H9 (cell line): ENCODE measurements around the gene SRSF4. TPM values are rescaled to one million over a fixed set of nuclear protein-coding genes. Genes with fewer than 3 reads are reported as not detected.

ENCODE experiments used
- DNase-seq: peaks from one replicate; pipeline ENCODE4 v3.0.0-alpha.2; 2017
- H2AFZ ChIP-seq: one replicate; pipeline ENCODE4 v1.6.1; 2013; ENCODE audit warnings: mild to moderate bottlenecking, low read length, control low read depth, moderate library complexity
- H2AK5ac ChIP-seq: 2 replicates; pipeline ENCODE4 v1.6.1; 2013; ENCODE audit warnings: low read length, control low read depth, mixed read lengths; ENCODE audit not compliant: insufficient read length
- H2BK120ac ChIP-seq: one replicate; pipeline ENCODE4 v1.6.1; 2013; ENCODE audit warnings: low read depth, mild to moderate bottlenecking, low read length, control low read depth, inconsistent platforms; ENCODE audit not compliant: poor library complexity, severe bottlenecking
- H2BK12ac ChIP-seq: 2 replicates; pipeline ENCODE4 v1.6.1; 2013; ENCODE audit warnings: low read length, control low read depth, mixed read lengths, low read depth; ENCODE audit not compliant: insufficient read length
- H2BK15ac ChIP-seq: 2 replicates; pipeline ENCODE4 v1.6.1; 2013; ENCODE audit warnings: low read depth, low read length, control low read depth
- H2BK20ac ChIP-seq: one replicate; pipeline ENCODE4 v1.6.1; 2013; ENCODE audit warnings: low read depth, mild to moderate bottlenecking, low read length, control low read depth, inconsistent platforms; ENCODE audit not compliant: poor library complexity, severe bottlenecking
- H2BK5ac ChIP-seq: 2 replicates; pipeline ENCODE4 v1.6.1; 2013; ENCODE audit warnings: low read length, control low read depth, mixed read lengths; ENCODE audit not compliant: insufficient read length
- H3K14ac ChIP-seq: 2 replicates; pipeline ENCODE4 v1.6.1; 2013; ENCODE audit warnings: low read length, control low read depth; ENCODE audit not compliant: insufficient read depth
- H3K18ac ChIP-seq: 2 replicates; pipeline ENCODE4 v1.6.1; 2013; ENCODE audit warnings: low read depth, mild to moderate bottlenecking, mixed read lengths, low read length, control low read depth; ENCODE audit not compliant: insufficient read length
- H3K23ac ChIP-seq: 2 replicates; pipeline ENCODE4 v1.6.1; 2013; ENCODE audit warnings: low read length, control low read depth, mixed read lengths, low read depth; ENCODE audit not compliant: insufficient read length
- H3K23me2 ChIP-seq: 2 replicates; pipeline ENCODE4 v1.6.1; 2013; ENCODE audit warnings: low read depth, mild to moderate bottlenecking, mixed read lengths, low read length, control low read depth; ENCODE audit not compliant: insufficient read length, poor library complexity, severe bottlenecking
- H3K27ac ChIP-seq: 2 replicates; pipeline ENCODE4 v1.5.1; 2013; ENCODE audit warnings: low read length, control low read depth, mixed read lengths, low read depth; ENCODE audit not compliant: insufficient read length
- H3K27me3 ChIP-seq: 2 replicates; pipeline ENCODE4 v1.6.1; 2013; ENCODE audit warnings: low read length, control low read depth, inconsistent platforms; ENCODE audit not compliant: insufficient read depth
- H3K4ac ChIP-seq: 2 replicates; pipeline ENCODE4 v1.6.1; 2013; ENCODE audit warnings: low read depth, mild to moderate bottlenecking, control low read depth, inconsistent platforms, low read length, moderate library complexity
- H3K4me1 ChIP-seq: 2 replicates; pipeline ENCODE4 v1.6.1; 2013; ENCODE audit warnings: low read length, control low read depth, inconsistent platforms; ENCODE audit not compliant: insufficient read depth
- H3K4me2 ChIP-seq: 2 replicates; pipeline ENCODE4 v1.6.1; 2013; ENCODE audit warnings: low read length, control low read depth, mixed read lengths; ENCODE audit not compliant: insufficient read length, insufficient read depth
- H3K56ac ChIP-seq: 2 replicates; pipeline ENCODE4 v1.6.1; 2013; ENCODE audit warnings: low read depth, mild to moderate bottlenecking, mixed read lengths, low read length, control low read depth; ENCODE audit not compliant: insufficient read length
- H3K79me1 ChIP-seq: 2 replicates; pipeline ENCODE4 v1.6.1; 2013; ENCODE audit warnings: low read depth, mild to moderate bottlenecking, moderate library complexity, low read length, control low read depth, inconsistent platforms; ENCODE audit not compliant: insufficient read depth, poor library complexity, severe bottlenecking
- H3K79me2 ChIP-seq: 2 replicates; pipeline ENCODE4 v1.6.1; 2013; ENCODE audit warnings: low read length, control low read depth, inconsistent platforms; ENCODE audit not compliant: insufficient read depth
- H3K9ac ChIP-seq: 2 replicates; pipeline ENCODE4 v1.6.1; 2013; ENCODE audit warnings: low read length, control low read depth, mixed read lengths; ENCODE audit not compliant: insufficient read length; ENCODE audit errors: extremely low read depth
- H3K9me3 ChIP-seq: one replicate; pipeline ENCODE4 v1.6.1; 2013; ENCODE audit warnings: low read depth, low read length, inconsistent platforms; ENCODE audit not compliant: control insufficient read depth
- H3T11ph ChIP-seq: one replicate; pipeline ENCODE4 v1.6.1; 2013; ENCODE audit warnings: mild to moderate bottlenecking, low read length, control low read depth, inconsistent platforms
- H4K20me1 ChIP-seq: one replicate; pipeline ENCODE4 v1.6.1; 2013; ENCODE audit not compliant: control insufficient read depth, insufficient read length, insufficient read depth
- H4K5ac ChIP-seq: 2 replicates; pipeline ENCODE4 v1.6.1; 2013; ENCODE audit warnings: low read depth, mild to moderate bottlenecking, mixed read lengths, low read length, control low read depth; ENCODE audit not compliant: insufficient read length
- H4K8ac ChIP-seq: replicated peaks from 2 replicates; pipeline ENCODE4 v1.6.1; 2013; ENCODE audit warnings: low read length, control low read depth, mixed read lengths, low read depth; ENCODE audit not compliant: insufficient read length
- H4K91ac ChIP-seq: 2 replicates; pipeline ENCODE4 v1.6.1; 2013; ENCODE audit warnings: low read depth, mild to moderate bottlenecking, moderate library complexity, mixed read lengths, low read length, control low read depth; ENCODE audit not compliant: insufficient read length
- H3K27ac Mint-ChIP-seq, 3 experiments: 2 replicates in 2 of 3; 3 replicates in 1 of 3; pipeline ENCODE4 v1.8.0; 2020 to 2021; ENCODE audit warnings: mixed read lengths in 3 of 3, mild to moderate bottlenecking in 1 of 3, moderate library complexity in 1 of 3
- H3K27me3 Mint-ChIP-seq: 2 replicates; pipeline ENCODE4 v1.8.0; 2021; ENCODE audit warnings: low read depth, mild to moderate bottlenecking, moderate library complexity, mixed read lengths
- H3K36me3 Mint-ChIP-seq, 3 experiments: 2 replicates in 2 of 3; 3 replicates in 1 of 3; pipeline ENCODE4 v1.8.0; 2020 to 2021; ENCODE audit warnings: low read depth in 3 of 3, mixed read lengths in 3 of 3; ENCODE audit not compliant: insufficient read depth in 1 of 3
- H3K4me1 Mint-ChIP-seq, 2 experiments: 2 replicates each; pipeline ENCODE4 v1.8.0; 2020; ENCODE audit warnings: mixed read lengths in 2 of 2
- H3K4me3 Mint-ChIP-seq, 2 experiments: 2 replicates in 1 of 2; 3 replicates in 1 of 2; pipeline ENCODE4 v1.8.0; 2020 to 2021; ENCODE audit warnings: mild to moderate bottlenecking in 2 of 2, mixed read lengths in 2 of 2, moderate library complexity in 1 of 2
- H3K9me3 Mint-ChIP-seq, 2 experiments: 2 replicates in 1 of 2; 3 replicates in 1 of 2; pipeline ENCODE4 v1.8.0; 2020; ENCODE audit warnings: mild to moderate bottlenecking in 2 of 2, mixed read lengths in 2 of 2, moderate library complexity in 1 of 2
- CTCF ChIP-seq: fragments of 200-600 bp; sonication (generic); conservative IDR thresholded peaks from 3 replicates; pipeline ENCODE4 v1.8.0; 2021; ENCODE audit warnings: antibody characterized with exemption, mild to moderate bottlenecking
- WGBS: extraction: QIAGEN DNeasy Blood & Tissue Kit; methylation state at CpG from one replicate; pipeline ENCODE4 v1.1.7; 2013; ENCODE audit warnings: missing lambda C conversion rate, low lambda C conversion rate, mixed read lengths; ENCODE audit not compliant: insufficient read length; ENCODE audit errors: extremely low coverage; 5-methylcytosine and 5-hydroxymethylcytosine counted together
- total RNA-seq: library from RNA; stranded (reverse); gene quantifications from 2 replicates; pipeline ENCODE4 v1.2.1, GENCODE V29; 2021

The SRSF4 gene
- total RNA-seq, 1 experiment from 2014 or later, result 90.6 TPM

GRCh38 chr1:29190718-29191117 lies 9.0 kb upstream of the SRSF4 start:
- Histone ChIP-seq H2BK5ac (no peak overlapping the region), H3K9me3 (no peaks in the 10 kb centered on the region), H4K8ac (no peak overlapping the region), H3K4me2 (no peak overlapping the region), H3K4me1 (peaks cover 5% of the 10 kb centered on the region; the same call in 1 of the 2 replicates), H4K91ac (no peak overlapping the region), H3T11ph (no peak overlapping the region), H2BK12ac (no peak overlapping the region), H3K9ac (no peak overlapping the region), H4K20me1 (no peaks in the 10 kb centered on the region), H2BK120ac (no peak overlapping the region), H3K56ac (no peak overlapping the region), H2BK20ac (no peak overlapping the region), H3K23ac (no peak overlapping the region), H3K27ac (no peak overlapping the region), H3K4ac (no peak overlapping the region), H2AK5ac (no peak overlapping the region), H3K79me1 (no peaks in the 10 kb centered on the region), H3K79me2 (no peaks in the 10 kb centered on the region), H4K5ac (no peak overlapping the region), H3K27me3 (no peaks in the 10 kb centered on the region), H2AFZ (no peak overlapping the region), H3K18ac (no peak overlapping the region), H2BK15ac (no peak overlapping the region), H3K14ac (no peak overlapping the region), H3K23me2 (no peaks in the 10 kb centered on the region)
- H3K27me3 Mint-ChIP-seq, result no peaks in the 10 kb centered on the region
- TF ChIP-seq CTCF, result no peak
- 0 out of 7 replicates have a peak overlapping the region, but pooled peaks of 1 of the 3 experiments have one; percentile 11 for H3K27ac Mint-ChIP-seq
- peaks cover 18 to 20% of the 10 kb centered on the region in 2 experiments for H3K4me1 Mint-ChIP-seq
- H3K36me3 Mint-ChIP-seq, result peaks cover 15 to 40% (median 39%) of the 10 kb centered on the region in 3 experiments; a peak in 6 of 7 replicates
- peaks cover 0 to 5% of the 10 kb centered on the region in 2 experiments; a peak in 3 of 5 replicates for H3K9me3 Mint-ChIP-seq
- no CpG with 5 or more reads among the region's 6 CpGs for WGBS
- DNase-seq, result no peak
- no peak overlapping the region; a peak in 1 of 5 replicates for H3K4me3 Mint-ChIP-seq
